HG02571 (cell line): ENCODE data around the gene SLC39A7.
A peak's percentile ranks its signal among the peaks of the same experiment; 100 is the strongest.

Source experiments
- ATAC-seq: cut with Tn5 transposase; IDR thresholded peaks from one replicate; pipeline ENCODE4 v1.9.1; 2021; ENCODE audit warnings: mild to moderate bottlenecking, moderate library complexity; ENCODE audit not compliant: unreplicated experiment

SLC39A7 gene

DNA sequence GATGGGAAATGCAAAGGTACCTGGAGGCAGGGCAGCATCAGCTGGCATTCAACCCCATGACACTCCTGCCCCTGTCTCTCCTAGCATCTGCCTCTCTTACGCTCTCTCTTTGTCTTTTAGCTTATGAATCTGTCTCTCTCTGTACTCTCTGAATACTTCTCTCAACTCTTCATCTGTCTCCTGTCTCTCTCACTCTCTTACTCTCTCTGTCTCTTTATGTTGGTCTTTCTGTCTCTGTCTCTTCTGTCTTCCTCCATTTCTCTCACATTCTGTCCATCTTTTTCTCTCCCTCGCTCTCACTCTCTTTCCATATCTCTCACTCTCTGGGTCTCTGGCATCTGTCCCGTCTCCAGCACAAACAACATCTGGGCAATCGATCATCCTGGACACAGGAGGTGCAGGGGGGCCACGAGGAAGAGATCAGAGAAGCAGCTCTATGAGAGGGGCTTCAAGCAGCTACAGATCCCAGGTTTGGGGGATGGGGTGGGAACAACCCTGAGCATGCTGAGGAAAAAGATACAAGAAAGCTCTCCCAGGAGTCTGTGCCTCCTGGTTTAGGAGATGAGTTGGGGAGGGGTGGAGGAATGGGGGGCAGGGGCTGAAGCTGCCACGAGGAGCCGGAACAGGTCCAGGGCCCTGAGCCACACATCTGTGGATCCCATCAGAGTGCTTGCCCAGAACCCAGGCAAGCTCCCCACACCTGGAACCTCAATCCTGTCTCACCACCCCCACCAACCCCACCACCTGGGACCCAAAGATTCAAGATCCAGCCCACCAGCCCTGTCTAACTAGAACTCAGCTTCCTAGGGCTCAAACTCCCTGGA is 10.8 kb upstream of the SLC39A7 start:
- no peak for ATAC-seq

DNA sequence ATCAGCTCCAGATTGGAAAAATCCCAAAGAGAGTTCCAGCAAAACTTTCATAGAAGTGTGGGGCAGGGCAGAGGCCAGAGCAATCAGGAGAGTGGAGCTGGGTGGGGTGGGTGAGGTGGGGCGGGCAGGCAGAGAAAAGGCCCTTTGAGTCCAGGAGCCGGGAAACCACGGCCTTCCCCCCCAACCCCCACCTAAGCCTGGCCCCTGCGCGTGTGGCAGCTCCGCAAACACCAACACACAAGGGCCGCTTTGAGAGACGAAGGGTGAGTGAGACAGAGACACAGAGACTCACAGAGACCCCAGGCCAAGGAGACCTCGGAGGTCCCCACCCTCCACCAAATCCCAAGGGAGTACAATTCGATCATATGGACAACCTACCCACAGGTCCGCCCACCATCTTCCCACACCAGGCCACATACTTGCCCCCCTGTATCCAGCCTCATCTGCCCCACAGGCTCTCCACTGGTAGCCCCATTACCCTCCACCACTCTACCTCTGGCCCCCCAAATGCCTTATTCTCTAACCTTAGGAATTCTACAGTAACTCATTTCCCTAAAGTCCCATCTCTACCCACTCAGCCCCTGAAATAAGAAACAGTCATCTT is 10.1 kb upstream of the SLC39A7 start:
- no peak for ATAC-seq

DNA sequence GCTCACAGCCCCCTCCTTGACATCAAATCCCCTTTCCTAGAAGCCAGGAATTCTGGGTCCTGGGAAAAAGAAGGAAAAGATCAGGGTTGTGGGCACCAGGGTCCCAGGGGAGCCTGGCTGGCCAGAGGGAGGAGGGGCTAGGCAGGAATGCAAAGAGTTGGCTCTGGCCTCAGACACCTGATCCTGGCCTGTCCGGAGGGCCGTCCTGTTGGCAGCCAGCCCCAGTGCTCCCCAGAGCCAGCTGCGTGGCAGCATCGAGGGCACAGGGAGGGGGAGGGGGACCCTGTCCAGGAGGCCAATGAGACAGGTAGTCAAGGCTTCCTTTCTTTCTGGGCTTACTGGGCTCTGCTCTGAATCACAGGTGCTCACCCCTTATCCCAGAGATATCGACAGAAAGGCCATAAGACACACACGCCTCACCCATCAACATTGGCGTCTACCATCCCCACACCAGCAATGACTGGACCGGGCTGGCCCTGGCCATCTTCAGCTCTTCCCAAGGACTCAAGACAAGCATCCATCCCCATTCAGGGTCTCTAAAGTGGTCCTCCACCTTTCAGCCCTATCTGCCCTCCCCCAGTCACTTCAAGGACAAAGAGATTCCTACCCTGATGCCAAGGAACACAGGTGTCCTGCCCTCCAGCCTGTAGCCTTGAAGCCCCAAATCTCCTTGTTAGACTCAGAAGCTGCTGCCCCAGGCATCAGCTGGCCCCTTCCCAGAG is 9.1 kb upstream of the SLC39A7 start:
- ATAC-seq, result no peak

DNA sequence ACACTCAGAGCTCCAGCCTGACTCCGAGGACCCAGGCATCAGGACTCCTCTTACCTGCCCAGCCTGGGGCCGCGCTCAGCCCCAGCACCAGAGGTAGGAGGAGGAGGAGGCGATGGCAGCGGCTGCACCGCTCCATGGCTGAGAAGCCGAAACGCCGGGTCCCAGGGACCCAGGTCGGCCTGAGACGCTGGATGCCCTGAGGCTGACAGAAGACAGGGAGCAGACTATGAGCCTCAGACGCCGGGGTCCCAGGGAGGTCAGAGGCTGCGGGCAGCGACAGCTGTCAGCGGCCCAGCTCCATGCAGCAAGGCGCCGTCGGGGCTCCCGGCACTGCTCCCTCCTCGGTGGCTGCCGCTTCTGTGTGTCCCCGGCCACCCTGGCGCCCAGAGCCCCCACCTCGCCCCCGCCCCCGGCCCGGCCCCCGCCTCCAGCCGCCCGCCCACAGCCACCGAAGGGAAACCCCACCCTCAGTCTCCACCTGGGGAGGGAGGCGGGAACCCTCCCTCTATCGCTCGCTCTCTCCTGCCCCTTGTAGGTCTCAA is 8.5 kb upstream of the SLC39A7 start, which contains the start of gene COL11A2:
Gene COL11A2 (minus strand): TSS at position 363 of the 542 bp plus-strand sequence. CDS start 227 bp downstream, at position 136.
- ATAC-seq, result no peak

DNA sequence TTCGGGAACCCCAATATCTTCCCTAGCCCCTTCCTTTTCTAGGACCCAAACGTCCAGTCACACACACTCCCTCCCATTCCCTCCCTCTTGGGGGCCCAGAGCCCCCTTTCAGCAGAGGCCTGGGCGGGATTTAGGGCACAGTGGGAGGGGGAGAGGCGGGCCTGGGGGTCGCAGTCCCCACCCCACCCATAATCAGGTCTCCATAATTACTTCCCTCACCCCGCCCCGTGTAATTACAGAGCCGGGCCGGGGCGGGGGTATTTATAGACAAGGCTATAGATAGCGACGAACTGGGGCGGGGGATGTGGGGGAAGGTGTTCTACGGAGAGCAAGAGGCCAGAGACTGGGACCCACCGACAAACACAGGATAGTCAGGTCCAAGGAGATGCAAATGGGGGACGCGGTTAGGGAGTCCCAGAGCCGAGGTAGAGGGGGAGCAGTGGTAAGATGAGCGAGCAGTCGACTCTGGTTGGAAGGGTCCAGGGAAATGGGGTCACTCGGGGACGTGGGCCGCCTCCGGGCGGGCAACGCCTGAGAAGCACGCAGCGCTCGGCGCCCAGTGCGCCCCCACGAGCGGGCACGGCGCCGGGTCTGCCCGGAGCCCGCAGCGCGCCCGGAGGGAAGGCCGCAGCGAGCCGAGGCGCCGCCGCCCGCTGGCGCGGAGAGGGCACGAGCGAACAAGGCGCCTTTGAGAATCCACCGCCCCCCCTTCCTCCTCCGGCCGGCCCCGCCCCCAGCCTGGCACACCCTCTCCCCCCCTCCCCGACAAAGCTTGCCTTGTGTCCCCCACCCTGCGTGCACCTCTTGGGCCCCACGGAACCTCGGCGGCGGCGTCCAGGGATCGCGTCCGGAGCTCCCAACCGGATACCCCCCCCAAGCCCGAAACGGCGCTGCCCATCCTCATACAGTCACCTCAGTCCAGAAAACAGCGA is 7.7 kb upstream of the SLC39A7 start:
- ATAC-seq, result no peak

DNA sequence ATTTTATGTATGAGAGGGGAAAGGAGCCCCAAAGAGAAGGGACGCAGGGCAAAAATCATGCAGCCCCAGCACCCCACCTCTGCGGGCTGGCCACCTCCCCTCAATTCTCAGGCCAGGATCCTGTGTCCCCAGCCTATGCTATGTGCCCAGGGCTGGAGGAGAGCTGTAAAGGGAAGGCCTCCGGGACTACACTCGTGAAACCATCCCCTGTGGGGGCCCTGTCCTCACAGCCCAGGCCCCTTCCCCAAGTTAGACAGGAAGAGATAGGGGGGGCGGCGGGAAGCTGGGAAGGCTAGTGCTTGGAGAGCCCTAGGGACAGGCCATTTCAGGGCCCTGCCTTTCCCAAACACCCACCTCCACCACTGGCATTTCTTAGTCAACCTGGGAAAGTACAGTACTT is 7.0 kb upstream of the SLC39A7 start:
- no peak for ATAC-seq

DNA sequence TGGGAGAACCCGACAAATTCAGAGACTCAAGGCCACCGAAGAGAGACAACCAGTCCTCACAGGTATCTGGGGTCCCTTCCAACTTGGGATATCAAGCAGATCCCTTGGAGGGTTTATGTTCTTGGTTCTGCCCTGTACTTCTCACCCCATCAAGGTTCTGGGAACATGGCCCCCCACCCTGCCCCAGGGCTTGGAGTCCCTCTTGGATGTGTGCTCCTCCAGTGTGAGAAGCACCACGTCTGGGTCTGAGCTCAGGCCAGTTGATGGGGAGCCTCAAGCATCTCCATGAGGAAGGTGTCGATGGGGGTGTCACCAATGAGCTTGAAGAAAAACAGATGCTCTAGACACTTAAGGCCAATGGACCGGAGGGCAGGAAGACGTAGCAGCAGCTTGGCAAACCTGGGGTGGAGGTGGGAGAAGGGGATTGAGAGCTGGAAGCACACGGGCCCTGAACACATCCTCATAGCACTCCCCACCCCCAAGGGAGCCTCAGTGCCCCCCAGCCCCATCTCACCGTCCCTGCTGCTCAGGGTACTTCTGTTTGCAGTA is 6.2 kb upstream of the SLC39A7 start:
- no peak for ATAC-seq

DNA sequence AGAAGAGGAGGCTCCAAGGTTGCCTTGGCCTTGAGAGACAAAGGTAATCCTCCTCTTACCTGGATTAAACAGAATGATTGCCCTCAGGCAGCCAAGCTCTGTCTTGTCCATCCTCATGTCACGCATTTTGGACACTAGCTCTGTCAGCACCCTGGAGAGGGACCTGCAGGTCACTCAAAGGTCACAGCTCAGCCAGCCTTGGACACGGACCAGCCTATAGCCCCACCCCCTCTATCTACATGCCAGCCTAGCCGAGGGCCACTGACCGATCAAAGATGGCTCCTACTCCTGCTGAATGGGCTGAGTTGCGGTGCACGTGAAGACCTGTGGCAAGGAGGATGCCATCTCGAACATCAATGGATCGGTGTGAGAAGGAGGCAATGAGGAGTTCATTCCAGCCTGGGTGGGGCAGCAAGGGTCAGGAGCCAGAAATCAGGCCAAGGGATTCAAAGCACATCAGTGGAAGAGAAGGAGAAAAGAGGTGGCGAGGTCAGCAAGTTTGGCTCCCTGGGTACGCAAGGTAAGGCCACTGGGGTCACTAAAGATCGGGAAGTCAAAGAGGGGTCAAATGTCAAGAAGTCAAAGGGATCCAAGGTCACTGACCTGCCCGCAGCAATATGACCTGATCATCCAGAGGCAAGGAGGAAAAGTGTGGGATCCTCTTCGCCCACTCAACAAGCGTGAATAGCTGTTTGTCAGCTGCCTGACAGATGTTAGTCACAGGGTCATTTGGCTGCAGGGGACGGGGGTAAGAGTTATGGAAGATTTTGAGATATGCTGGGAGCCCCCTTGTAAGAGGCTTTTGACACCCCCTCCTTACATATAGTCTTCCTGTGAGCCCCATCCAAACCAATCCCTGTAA is 5.1 kb upstream of the SLC39A7 start:
- no peak for ATAC-seq

DNA sequence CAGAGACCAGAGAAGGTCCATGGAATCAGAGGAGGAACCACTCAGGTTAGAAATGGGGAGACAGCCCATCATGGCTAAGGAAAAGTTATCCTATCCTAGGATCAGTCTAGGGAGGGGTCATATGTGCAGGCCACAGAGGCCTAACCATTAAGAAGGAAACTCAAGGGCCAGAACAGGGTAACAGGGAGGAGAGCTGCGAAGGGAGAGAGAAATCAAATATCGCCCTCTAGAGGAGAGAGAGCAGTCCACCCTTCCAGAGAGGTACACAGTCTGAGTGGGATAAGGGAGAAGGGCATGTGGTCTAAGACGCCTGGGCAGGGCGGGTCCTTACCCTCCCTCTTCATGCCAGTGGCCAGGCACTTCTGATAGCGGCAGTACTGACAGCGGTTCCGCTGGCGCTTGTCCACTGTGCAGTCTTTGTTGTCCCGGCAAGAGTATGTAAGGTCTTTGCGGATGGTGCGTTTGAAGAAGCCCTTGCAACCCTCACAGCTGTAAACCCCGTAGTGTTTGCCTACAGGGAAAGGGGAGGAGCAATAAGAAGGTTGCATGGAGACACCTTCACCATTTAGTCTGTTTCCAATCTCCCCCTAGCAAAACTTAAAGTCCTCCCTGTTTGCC is 3.1 kb upstream of the SLC39A7 start:
- no peak for ATAC-seq

DNA sequence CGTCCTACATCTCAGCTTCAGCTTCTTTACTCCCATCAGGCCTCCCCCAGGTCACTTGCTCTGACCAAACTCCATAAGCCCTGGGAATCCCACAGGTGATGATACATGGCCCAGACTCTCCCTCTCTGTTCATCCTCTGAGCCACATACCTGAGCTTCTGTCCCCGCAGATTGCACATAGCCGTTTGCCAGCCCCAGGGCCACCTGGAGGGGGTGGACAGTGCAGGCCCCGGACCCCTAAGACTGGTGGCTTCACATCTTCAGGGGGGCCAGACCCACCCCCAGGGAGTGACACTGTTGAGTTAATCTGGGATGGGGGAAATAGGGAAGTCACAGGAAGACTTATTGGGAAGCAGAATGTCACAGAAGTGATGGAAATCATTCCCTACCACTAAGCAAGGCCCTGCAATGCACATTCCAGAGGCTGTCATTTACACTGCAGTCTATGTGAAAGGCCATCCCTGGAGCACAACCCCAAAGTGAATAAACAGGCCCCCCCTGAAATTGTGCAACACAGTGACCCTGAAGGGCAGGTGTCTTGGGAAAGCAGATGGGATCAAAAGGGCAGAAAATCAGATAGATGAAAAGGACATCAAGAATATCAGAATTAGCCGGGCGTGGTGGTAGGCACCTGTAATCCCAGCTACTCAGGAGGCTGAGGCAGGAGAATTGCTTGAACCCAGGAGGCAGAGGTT is 2.4 kb upstream of the SLC39A7 start:
- no peak for ATAC-seq

DNA sequence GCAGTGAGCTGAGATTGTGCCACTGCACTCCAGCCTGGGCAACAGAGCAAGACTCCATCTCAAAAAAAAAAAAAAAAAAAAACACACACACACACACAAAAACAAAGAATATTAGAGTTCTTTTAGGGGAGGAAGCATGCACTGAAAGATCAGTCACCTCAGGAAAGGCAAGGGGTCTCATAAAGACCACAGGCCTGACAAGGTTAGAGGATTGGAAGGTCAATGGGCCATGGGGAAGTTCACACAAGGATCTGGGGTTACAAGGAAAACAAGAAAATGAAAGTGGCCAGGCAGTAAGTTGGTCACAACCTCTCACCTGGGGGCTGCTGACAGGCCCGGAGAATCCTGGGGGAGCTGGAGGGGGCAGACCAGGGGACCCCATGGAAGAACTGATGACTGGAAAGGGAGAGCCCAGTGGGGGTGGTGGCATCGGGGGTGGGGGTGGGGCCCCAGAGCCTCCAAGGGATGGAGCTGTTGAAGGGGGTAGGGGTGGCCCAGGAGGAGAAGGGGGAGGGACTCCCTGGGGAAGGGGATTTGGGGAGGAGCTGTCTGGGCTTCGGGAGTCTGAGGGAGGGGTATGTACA is 1.7 kb upstream of the SLC39A7 start:
- no peak for ATAC-seq

DNA sequence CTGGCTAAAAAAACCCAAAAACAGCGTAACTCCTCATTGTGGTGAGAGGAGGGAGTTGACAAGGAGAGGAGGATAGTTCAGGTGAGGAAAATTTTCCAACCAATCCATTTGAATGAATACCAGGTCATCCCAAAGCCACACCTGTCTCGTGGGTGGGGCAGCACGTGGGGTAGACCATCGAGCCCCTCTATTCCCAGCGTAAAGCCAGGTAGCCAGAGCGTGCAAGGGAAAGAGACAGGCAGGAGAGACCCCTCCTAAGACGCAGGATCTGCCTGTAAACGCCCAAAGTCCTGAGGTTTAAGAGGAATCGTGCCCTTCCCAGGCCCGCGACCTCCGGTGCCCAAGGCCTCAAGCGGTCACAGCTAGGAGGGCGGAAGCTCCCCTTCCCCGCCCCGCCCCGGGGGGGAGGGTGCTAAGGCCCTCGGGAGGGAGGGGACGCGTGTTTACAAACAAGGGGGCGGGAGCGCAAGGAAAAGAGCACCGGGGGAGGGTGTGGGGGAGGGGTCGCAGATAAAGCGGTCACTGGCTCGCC is 914 bp upstream of the SLC39A7 start:
- ATAC-seq, result peak; percentile 28

DNA sequence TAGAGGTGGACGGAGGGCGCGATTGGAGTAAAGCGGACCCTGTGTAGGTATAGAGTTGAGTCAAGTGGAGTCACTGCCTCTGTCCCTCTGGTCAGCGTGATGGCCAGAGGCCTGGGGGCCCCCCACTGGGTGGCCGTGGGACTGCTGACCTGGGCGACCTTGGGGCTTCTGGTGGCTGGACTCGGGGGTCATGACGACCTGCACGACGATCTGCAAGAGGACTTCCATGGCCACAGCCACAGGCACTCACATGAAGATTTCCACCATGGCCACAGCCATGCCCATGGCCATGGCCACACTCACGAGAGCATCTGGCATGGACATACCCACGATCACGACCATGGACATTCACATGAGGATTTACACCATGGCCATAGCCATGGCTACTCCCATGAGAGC is 479 bp downstream of the SLC39A7 start:
- ATAC-seq, result no peak

DNA sequence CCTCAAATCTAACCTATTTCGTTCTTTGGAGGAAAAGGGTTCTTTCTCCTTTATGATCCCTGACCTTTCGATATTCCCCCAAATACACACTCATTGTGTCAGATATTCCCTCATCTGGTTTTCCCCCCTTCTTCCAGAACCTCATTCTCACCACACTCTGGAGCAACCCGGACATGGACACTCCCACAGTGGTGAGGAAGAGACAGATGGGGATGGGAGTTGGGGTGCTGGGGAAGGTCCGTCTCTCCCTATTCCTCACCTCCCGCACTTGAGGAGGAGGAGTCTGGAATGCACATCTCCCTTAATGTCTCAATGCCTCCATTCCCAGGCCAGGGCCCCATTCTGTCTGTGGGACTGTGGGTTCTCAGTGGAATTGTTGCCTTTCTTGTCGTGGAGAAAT is 1.3 kb downstream of the SLC39A7 start:
- ATAC-seq, result no peak

DNA sequence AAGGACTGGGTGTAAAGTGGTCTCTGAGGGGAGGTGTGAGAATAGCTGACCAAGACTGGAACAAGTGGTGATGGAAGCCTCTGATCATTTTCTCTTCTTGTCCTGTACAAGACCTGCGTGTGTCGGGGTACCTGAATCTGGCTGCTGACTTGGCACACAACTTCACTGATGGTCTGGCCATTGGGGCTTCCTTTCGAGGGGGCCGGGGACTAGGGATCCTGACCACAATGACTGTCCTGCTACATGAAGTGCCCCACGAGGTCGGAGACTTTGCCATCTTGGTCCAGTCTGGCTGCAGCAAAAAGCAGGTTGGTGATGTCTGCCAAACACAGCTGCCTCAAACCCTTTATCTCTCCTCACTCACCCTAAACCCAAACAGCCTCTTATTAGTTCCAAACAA is 2.1 kb downstream of the SLC39A7 start:
- no peak for ATAC-seq

DNA sequence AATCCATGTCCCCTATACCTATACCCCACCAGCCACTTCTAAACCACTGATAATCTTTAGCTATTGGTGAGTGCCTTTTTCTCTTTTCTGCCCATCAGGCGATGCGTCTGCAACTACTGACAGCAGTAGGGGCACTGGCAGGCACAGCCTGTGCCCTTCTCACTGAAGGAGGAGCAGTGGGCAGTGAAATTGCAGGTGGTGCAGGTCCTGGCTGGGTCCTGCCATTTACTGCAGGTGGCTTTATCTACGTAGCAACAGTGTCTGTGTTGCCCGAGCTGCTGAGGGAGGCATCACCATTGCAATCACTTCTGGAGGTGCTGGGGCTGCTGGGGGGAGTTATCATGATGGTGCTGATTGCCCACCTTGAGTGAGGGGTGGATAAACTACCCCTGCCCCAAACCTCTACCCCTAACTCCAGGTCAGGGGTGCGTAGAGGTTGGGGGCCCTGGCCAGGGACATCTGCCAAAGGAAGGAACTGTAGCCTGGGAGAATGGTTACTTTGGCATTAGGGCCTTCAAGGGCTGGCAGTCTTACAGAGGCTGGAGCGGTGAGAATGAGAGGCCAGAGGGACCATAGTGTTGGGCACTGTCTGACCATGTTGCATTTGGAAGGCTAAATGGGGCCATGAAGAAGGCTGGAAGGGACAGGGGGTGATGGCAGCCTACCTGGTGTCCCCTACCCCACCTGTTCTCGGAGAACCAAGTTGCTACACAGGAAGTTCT is 2.9 kb downstream of the SLC39A7 start:
- no peak for ATAC-seq

DNA sequence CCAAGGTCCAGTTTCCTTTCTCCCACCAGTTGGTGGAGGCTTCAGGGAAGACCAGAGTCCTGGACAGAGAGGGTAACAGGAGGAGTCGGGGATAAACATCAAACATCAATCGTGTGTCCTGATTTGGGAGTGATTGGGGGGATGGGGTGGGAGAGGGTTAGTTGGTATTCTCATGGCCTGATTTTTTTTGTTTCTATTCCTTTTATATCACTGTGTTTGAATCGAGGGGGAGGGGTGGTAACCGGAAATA is 3.4 kb downstream of the SLC39A7 start:
- ATAC-seq, result no peak
